Measurements from ENCODE around the gene KLHL10. TPM values are rescaled to one million over a fixed set of nuclear protein-coding genes. Genes with fewer than 3 reads are reported as not detected.
A peak's percentile ranks its signal among the peaks of the same experiment; 100 is the strongest.

The KLHL10 gene
- total and polyA plus RNA-seq, 9 of the 15 experiments (the other 6 are each of a cell fraction or from before 2014, with no cell fraction given), result 0.06 to 0.56 (median 0.12) TPM; not detected in 5

GRCh38 chr17:41792845-41793783, 44.5 kb upstream of the KLHL10 start (continued):
- TF ChIP-seq CTCFL (IDR thresholded peaks at IDR 0.05; ENCODE audit: borderline replicate concordance, insufficient read depth, low read depth, low read length, poor library complexity, severe bottlenecking), result no peak
- TF ChIP-seq PHF20 (IDR thresholded peaks at IDR 0.05; ENCODE audit: partially characterized antibody), result no peak
- TF ChIP-seq KDM1A (IDR thresholded peaks at IDR 0.05), result peak in 1 of 2 experiments; percentile 5; a peak in 1 of 4 replicates
- no peak for TF ChIP-seq TEAD2 (tag; IDR thresholded peaks at IDR 0.05)
- TF ChIP-seq YY1 (IDR thresholded peaks at IDR 0.05; ENCODE audit: borderline replicate concordance in 1 of 3, control insufficient read depth in 1 of 3, extremely low read depth in 1 of 3, insufficient read depth in 3 of 3, insufficient read length in 1 of 3, insufficient replicate concordance in 2 of 3, low read depth in 1 of 3, low read length in 2 of 3), result peak in 1 of 3 experiments; percentile 61
- peak; percentile 33; the same call in 1 of the 2 replicates for TF ChIP-seq RB1 (IDR thresholded peaks at IDR 0.05; ENCODE audit: low read depth)
- no peak for TF ChIP-seq ASH1L (IDR thresholded peaks at IDR 0.05; ENCODE audit: borderline replicate concordance, low read depth, partially characterized antibody)
- no peak for TF ChIP-seq KLF6 (CRISPR knock-in tag; IDR thresholded peaks at IDR 0.05; ENCODE audit: borderline replicate concordance)
- TF ChIP-seq LEF1 (IDR thresholded peaks at IDR 0.05), result peak; percentile 63
- TF ChIP-seq DDX20 (tag; IDR thresholded peaks at IDR 0.05; ENCODE audit: low read depth), result no peak
- peak; percentile 72 for TF ChIP-seq POLR2A (conservative IDR thresholded peaks at IDR 0.05)
- TF ChIP-seq EHMT2 (IDR thresholded peaks at IDR 0.05), result no peak
- no peak for TF ChIP-seq EZH2 (IDR thresholded peaks at IDR 0.05; ENCODE audit: borderline replicate concordance, low read depth, low read length)
- 0 out of 4 replicates have a peak, but pooled peaks have one; percentile 28 for TF ChIP-seq MAZ (CRISPR knock-in tag; conservative IDR thresholded peaks at IDR 0.05 in 1 of 2, IDR thresholded peaks at IDR 0.05 in 1 of 2)
- no peak for TF ChIP-seq THRB (CRISPR knock-in tag; conservative IDR thresholded peaks at IDR 0.05)
- peak; percentile 75; the same call in 1 of the 2 replicates for TF ChIP-seq SMARCA4 (IDR thresholded peaks at IDR 0.05)
- TF ChIP-seq BDP1 (IDR thresholded peaks at IDR 0.05; ENCODE audit: insufficient read depth, insufficient read length), result no peak
- 0 out of 2 replicates have a peak, but pooled peaks have one; percentile 13 for TF ChIP-seq SP1 (CRISPR knock-in tag; IDR thresholded peaks at IDR 0.05)
- no peak for TF ChIP-seq MCM7 (IDR thresholded peaks at IDR 0.05)
- TF ChIP-seq EGR1 (conservative IDR thresholded peaks at IDR 0.05), result peak; percentile 95
- peak; percentile 85; the same call in 1 of the 2 replicates for TF ChIP-seq MTA3 (IDR thresholded peaks at IDR 0.05; ENCODE audit: borderline replicate concordance)
- TF ChIP-seq ZNF561 (CRISPR knock-in tag; conservative IDR thresholded peaks at IDR 0.05), result no peak
- no peak for TF ChIP-seq DACH1 (IDR thresholded peaks at IDR 0.05; ENCODE audit: partially characterized antibody)
- peak; percentile 10; the same call in 1 of the 2 replicates for TF ChIP-seq TAF7 (tag; IDR thresholded peaks at IDR 0.05)
- no peak for TF ChIP-seq HNRNPK (IDR thresholded peaks at IDR 0.05; ENCODE audit: low read depth, low read length, poor library complexity, severe bottlenecking)
- 0 out of 2 replicates have a peak, but pooled peaks have one; percentile 21 for TF ChIP-seq RUNX1 (IDR thresholded peaks at IDR 0.05; ENCODE audit: low read depth)

Data from K562 (cell line).